Adrenal gland (tissue), 12 donors: ENCODE results near the gene IL1RAPL2. TPM values are rescaled to one million over a fixed set of nuclear protein-coding genes. Genes with fewer than 3 reads are reported as not detected.

ENCODE experiments used
- DNase-seq, 7 donors: peaks; one replicate each; pipeline ENCODE4 v3.0.0-alpha.2; 2019 to 2020
- H3K27ac ChIP-seq, 5 donors: fragments of 200-600 bp; sonication (generic) in 4 of 5; 1 replicate in 3 of 5; 2 replicates in 2 of 5; pipeline versions ENCODE4 v1.5.1 to v1.8.0; 2016 to 2020; ENCODE audit warnings: mild to moderate bottlenecking in 1 of 5
- H3K27me3 ChIP-seq: fragments of 200-600 bp; 2 replicates; pipeline ENCODE4 v1.8.0; 2021
- H3K36me3 ChIP-seq, 2 donors: fragments of 200-600 bp; replicated peaks in 1 of 2; 1 replicate in 1 of 2; 2 replicates in 1 of 2; pipeline versions ENCODE4 v1.5.1 to v1.8.0; 2018 to 2022
- H3K4me1 ChIP-seq, 2 donors: fragments of 200-600 bp; replicated peaks in 1 of 2; 1 replicate in 1 of 2; 2 replicates in 1 of 2; pipeline versions ENCODE4 v1.5.1 to v1.8.0; 2018 to 2021
- H3K4me3 ChIP-seq, 4 donors: fragments of 200-600 bp; sonication (generic) in 3 of 4; one replicate each; pipeline ENCODE4 v1.5.1; 2016 to 2018
- H3K9me3 ChIP-seq, 3 donors: fragments of 200-600 bp; sonication (generic) in 1 of 3; replicated peaks in 1 of 3; 1 replicate in 2 of 3; 2 replicates in 1 of 3; pipeline versions ENCODE4 v1.5.1 to v1.8.0; 2016 to 2021
- CTCF ChIP-seq, 6 experiments: fragments of 450-650 bp in 4 of 6; fragments of 200-600 bp in 2 of 6; sonication (generic) in 1 of 6; IDR thresholded peaks; 1 replicate in 5 of 6; 2 replicates in 1 of 6; pipeline versions ENCODE4 v1.5.1 to v1.8.0; 2016 to 2021; ENCODE audit warnings: antibody characterized with exemption in 6 of 6, mild to moderate bottlenecking in 2 of 6, moderate library complexity in 1 of 6
- POLR2A ChIP-seq, 2 donors: fragments of 450-650 bp; IDR thresholded peaks; one replicate each; pipeline ENCODE4 v1.6.1; 2017; ENCODE audit warnings: antibody characterized with exemption in 2 of 2, mild to moderate bottlenecking in 2 of 2, moderate library complexity in 1 of 2
- WGBS, 4 donors: extraction: QIAGEN DNeasy Blood & Tissue Kit in 2 of 4; methylation state at CpG; one replicate each; pipeline versions ENCODE4 v1.1.5 to v1.1.7; 2013 to 2017; 5-methylcytosine and 5-hydroxymethylcytosine counted together
- intact Hi-C, 2 donors: fragments of 100-400 bp; cut with DNase I; formaldehyde crosslinking; loops; one replicate each; pipeline versions ENCODE4 v1.14.1 to v1.15.0; 2022 to 2023
- polyA plus RNA-seq, 3 donors: library from polyadenylated mRNA; stranded (reverse); fragments of 200-250 nt in 2 of 3; fragments of 350-450 nt in 1 of 3; fragmentation: Illumina TruSeq in 1 of 3; extraction: RNeasy Lipid Tissue Mini Kit (QIAGEN cat#74804) in 1 of 3; gene quantifications; one replicate each; pipeline ENCODE4 v1.2.3, GENCODE V29; 2013 to 2014
- total RNA-seq, 9 donors: library from RNA; depleted of rRNA in 4 of 9; stranded (reverse); fragments of >200 nt in 4 of 9; fragments of 120-200 nt in 1 of 9; fragmentation: NEBNext Ultra II Directional in 1 of 9; extraction: Animal tissue kit (Norgen Biotek cat#: 25700) in 1 of 9; gene quantifications; one replicate each; pipeline versions ENCODE4 v1.1.0 to v1.2.4, GENCODE V29; 2013 to 2023
- donor health status: healthy with polysubstance abuse.
- donor health status: Bipolar disorder and iron deficiency.
- donor health status: DM: yes; HTN: yes; CAD: no.
- donor health status: DM: no; HTN: no; CAD: no.
- donor health status: DM: no; HTN: no; CAD: no.
- donor health status: DM: yes; HTN: yes; CAD: no.

IL1RAPL2 gene
- total and polyA plus RNA-seq, 12 donors = 0.27 to 8.4 (median 0.64) TPM; not detected in 5

- intact Hi-C loops = no loop called here
- Histone ChIP-seq H3K4me1 (no peaks in the 10 kb centered on the region), H3K27ac (no peak overlapping the region), H3K36me3 (no peaks in the 10 kb centered on the region), H3K4me3 (no peak overlapping the region), H3K27me3 (no peaks in the 10 kb centered on the region), H3K9me3 (no peaks in the 10 kb centered on the region)
- DNase-seq = no peak
- 45 to 68% (median 56%) methylated on average over 1 of the region's 1 CpG for WGBS, 4 donors
- no peak for TF ChIP-seq CTCF (IDR thresholded peaks at IDR 0.05)
- no peak for TF ChIP-seq POLR2A (IDR thresholded peaks at IDR 0.05)
Measured at GRCh38 chrX:105700331-105700730, 1134.3 kb downstream of the IL1RAPL2 start.

- Histone ChIP-seq H3K4me1 (no peaks in the 10 kb centered on the region), H3K4me3 (no peak overlapping the region), H3K36me3 (no peaks in the 10 kb centered on the region), H3K27ac (no peak overlapping the region), H3K27me3 (no peaks in the 10 kb centered on the region), H3K9me3 (no peaks in the 10 kb centered on the region)
- DNase-seq = no peak
- TF ChIP-seq POLR2A (IDR thresholded peaks at IDR 0.05) = no peak
- TF ChIP-seq CTCF (IDR thresholded peaks at IDR 0.05) = peak in 3 of 6 experiments; percentile 19 to 40 (median 35)
- intact Hi-C loops = no loop called here
- WGBS, 4 donors = 60 to 85% (median 73%) methylated on average over 3 of the region's 3 CpGs
Measured at GRCh38 chrX:105701310-105702052, 1135.5 kb downstream of the IL1RAPL2 start.

GRCh38 chrX:105703876-105704275, 1137.9 kb downstream of the IL1RAPL2 start:
- intact Hi-C loops = no loop called here
- no peaks in the 10 kb centered on the region for H3K27me3 ChIP-seq
- DNase-seq = no peak
- 51 to 80% (median 62%) methylated on average over 2 of the region's 2 CpGs for WGBS, 4 donors
- H3K27ac ChIP-seq = no peak overlapping the region
- no peaks in the 10 kb centered on the region for H3K4me1 ChIP-seq
- no peak overlapping the region for H3K4me3 ChIP-seq
- TF ChIP-seq CTCF (IDR thresholded peaks at IDR 0.05) = no peak
- TF ChIP-seq POLR2A (IDR thresholded peaks at IDR 0.05) = no peak
- H3K9me3 ChIP-seq = no peaks in the 10 kb centered on the region
- no peaks in the 10 kb centered on the region for H3K36me3 ChIP-seq

GRCh38 chrX:105706041-105706440, 1140.0 kb downstream of the IL1RAPL2 start:
- no peaks in the 10 kb centered on the region for H3K9me3 ChIP-seq
- no peaks in the 10 kb centered on the region for H3K4me1 ChIP-seq
- 59 to 79% (median 73%) methylated on average over 1 of the region's 1 CpG for WGBS, 4 donors
- H3K27me3 ChIP-seq = no peaks in the 10 kb centered on the region
- no peak overlapping the region for H3K4me3 ChIP-seq
- H3K27ac ChIP-seq = no peak overlapping the region
- no peak for TF ChIP-seq POLR2A (IDR thresholded peaks at IDR 0.05)
- no peak for TF ChIP-seq CTCF (IDR thresholded peaks at IDR 0.05)
- no peak for DNase-seq
- intact Hi-C loops = no loop called here
- no peaks in the 10 kb centered on the region for H3K36me3 ChIP-seq
